IPS-18c (cell line): ENCODE results near the gene NKX3-2.
"Not testable (repeated sequence)": the region's sequence is repeated elsewhere in the genome, so short reads cannot be mapped to it uniquely, and the experiment has no call there.

Source experiments
- H3K4me3 ChIP-seq: 2 replicates; pipeline ENCODE4 v1.7.0; 2013; ENCODE audit warnings: low read depth, mild to moderate bottlenecking, low read length, moderate library complexity; ENCODE audit not compliant: insufficient read depth
- H3K9me3 ChIP-seq: one replicate; pipeline ENCODE4 v1.6.1; 2013; ENCODE audit warnings: mild to moderate bottlenecking, low read length, moderate library complexity; ENCODE audit not compliant: control insufficient read depth, insufficient read depth

NKX3-2 gene

DNA sequence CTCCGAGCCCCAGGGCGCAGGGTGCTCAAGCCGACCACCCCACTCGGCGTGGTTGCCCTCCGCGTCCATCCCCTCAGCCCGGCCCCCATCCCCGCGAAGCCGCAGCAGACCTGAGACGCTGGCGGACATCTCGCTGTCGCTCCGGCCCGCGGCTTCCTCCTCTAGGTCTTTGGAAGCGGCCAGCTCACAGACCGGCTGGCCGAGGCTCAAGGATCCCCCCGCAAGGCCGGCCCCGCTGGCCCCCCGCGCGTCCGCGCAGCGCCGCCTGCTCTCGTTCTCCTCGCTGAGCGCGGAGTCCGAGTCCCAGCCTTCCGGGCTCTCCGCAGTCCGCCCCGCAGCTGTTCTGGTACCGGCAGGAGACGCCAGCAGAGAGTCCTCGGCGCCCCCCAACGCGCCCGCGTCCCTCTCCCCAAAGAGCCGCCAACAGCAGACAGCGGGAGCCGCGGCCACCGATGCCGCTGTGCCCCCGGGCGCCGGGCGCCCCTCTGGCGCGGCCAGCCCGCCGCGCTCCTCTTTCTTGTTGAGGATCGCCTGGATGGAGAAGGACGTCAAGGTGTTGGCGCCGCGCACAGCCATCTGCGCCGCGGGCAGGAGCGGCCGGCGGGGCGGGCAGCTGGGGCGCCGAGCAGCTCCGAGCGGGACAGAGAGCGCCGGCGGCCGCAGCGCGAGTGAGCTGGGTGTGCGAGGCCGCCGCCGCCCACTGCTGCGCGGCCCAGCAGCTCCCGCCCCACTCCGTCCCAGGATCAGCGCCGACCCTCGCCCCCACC, at the start of gene NKX3-2:
NKX3-2 (minus strand) TSS at position 670 of the 767 bp plus-strand sequence; CDS start at position 576, 94 bp downstream.
- peak within 1 kb of the TSS; percentile 56 for H3K4me3 ChIP-seq
- no peaks in the 10 kb centered on the region for H3K9me3 ChIP-seq

DNA sequence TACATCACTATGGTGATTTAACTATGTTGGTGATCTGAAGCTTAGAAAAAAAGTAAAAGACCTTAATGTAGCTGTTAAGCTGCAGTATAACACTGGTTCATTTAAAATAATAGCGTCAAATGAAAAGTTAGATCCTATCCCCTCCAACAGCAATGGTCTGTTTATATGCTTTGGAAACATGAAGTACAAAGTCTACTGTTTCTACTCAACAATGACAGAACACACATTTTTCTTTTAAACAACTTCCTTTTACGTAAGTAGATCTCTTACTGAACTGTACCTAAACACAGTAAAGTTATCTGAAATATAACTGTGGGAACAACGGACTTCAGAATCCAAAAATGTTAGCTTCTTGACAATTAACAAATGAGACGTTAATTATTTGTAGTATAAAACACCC, 47.9 kb upstream of the NKX3-2 start:
- no peak overlapping the region for H3K4me3 ChIP-seq
- no peaks in the 10 kb centered on the region for H3K9me3 ChIP-seq

DNA sequence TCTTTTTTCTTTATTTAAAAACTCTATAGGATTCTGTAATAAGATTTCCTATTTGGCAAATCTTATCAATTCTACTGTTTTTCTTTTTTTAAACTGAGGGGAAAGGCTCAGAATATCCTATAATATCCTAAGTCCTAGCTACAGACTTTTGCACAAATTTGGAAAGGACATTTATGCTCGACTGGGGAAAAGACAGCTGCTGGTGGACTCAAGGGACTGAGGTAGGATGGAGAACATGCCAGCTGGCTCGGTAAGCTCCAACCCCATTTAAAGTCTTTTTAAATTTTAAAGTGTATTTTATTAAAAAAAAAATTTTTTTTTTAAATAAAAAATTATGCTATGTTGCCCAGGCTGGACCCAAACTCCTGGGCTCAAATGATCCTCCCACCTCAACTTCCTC, 46.5 kb upstream of the NKX3-2 start:
- Histone ChIP-seq H3K9me3 (no peaks in the 10 kb centered on the region), H3K4me3 (no peak overlapping the region)

DNA sequence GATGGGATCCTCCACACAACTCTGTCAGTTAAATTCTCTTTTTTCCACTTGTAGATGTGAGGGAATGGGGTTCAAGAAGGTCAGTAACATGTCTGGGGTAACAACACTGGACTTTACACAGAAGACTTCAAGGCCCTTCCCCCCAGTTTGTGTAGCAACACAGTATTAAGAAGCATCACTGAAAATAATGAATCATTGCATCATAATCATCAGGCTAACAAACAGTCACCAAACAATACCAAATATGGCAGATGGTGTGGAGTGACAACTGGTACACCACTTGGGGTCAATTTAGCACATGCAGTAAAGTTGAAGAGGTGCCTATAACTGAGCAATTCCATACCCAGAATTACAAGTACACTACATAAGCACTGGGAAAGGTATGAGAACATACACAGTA, 44.6 kb upstream of the NKX3-2 start:
- Histone ChIP-seq H3K4me3 (no peak overlapping the region), H3K9me3 (no peaks in the 10 kb centered on the region)

DNA sequence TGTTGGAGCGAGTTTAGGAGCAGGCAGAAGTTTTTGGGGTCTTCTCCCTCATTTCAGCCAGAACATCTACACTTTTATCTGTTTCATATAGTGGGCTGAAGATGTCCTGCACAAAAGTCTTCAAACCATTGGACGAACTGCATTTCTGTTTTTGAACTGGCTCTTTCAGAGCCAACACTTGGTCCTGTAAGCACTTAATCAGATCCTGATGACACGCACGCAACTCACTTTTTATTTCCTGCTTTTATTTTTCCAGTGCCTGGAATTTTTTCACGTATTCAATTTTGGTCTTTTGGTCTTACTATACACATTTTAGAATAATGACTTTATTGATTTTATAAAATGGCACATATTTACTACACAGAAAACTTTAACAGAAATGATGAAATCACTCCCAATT, 40.2 kb upstream of the NKX3-2 start:
- no peak overlapping the region for H3K4me3 ChIP-seq
- H3K9me3 ChIP-seq, result no peaks in the 10 kb centered on the region

DNA sequence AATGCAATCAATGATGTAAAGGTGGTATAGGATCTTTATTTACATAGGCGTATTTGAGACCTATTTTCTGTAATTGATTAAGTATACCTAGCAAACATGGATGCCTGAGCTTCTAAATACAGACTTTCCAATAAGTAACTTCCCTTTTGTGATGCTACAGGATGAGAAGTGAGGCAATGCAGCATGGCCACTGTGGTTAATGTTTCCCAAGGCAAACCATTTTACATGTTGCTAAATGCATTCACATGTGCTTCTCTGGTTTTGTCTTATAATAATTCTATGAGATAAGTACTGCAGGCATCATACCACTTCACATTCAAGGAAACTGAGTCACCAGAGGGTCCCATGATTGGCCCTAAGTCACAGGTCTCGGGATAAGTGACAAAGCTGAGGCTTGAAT, 35.7 kb upstream of the NKX3-2 start:
- H3K4me3 ChIP-seq, result no peak overlapping the region
- H3K9me3 ChIP-seq, result no peaks in the 10 kb centered on the region

DNA sequence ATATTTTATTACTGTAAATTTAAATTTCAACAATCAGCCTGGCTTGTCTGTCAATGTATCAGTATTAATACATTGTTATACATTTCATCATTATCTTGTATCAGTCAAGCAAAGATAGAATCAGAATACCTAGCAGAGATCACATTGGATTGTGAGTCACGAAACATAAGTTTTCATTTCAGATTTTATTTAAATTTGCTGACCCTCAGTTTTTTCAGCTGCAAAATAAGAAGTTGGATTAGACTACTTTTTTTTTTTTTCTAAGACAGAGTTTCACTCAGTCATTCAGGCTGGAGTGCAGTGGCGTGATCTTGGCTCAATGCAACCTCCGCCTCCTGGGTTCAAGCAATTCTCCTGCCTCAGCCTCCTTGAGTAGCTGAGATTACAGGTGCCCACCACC, 33.4 kb upstream of the NKX3-2 start:
- Histone ChIP-seq H3K9me3 (no peaks in the 10 kb centered on the region), H3K4me3 (no peak overlapping the region)

DNA sequence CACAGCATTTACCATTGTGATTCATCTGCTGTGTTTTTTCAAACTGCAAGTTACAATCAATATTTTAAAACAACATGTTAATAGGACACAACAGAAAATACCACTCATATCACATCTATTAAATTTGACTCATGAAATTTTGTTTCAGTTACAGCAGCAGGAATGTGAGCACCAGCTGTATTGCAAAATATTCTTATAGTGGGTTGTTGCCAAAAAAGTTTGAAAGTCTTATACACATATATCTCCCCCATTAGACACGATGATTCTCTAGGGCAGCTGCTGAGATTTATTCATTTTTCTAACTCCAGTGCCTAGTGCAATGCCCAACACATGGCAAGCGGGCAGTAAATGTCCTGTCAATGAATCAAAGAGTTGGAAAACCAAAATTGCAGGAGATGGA, 26.6 kb upstream of the NKX3-2 start:
- no peak overlapping the region for H3K4me3 ChIP-seq
- no peaks in the 10 kb centered on the region for H3K9me3 ChIP-seq

DNA sequence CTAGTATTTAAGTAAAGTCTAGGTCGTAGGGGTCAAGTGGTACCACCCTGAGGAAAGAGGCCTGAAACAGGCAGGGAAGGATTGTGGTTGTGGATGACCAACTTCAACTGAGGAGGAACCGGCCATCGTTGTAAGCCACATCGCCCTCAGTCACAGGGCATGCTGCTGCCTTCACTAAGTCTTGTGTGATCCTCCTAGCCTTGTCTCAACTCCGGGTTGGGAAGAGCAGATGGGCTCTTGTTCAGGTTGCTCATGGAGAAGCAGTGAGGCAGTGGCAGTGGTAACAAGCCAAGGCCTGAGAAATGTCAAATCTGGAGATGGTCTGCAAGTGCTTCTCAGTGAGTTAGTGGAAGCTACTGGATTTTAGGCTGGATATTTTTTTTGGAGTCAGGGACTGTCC, 22.8 kb upstream of the NKX3-2 start:
- no peaks in the 10 kb centered on the region for H3K9me3 ChIP-seq
- no peak overlapping the region for H3K4me3 ChIP-seq

DNA sequence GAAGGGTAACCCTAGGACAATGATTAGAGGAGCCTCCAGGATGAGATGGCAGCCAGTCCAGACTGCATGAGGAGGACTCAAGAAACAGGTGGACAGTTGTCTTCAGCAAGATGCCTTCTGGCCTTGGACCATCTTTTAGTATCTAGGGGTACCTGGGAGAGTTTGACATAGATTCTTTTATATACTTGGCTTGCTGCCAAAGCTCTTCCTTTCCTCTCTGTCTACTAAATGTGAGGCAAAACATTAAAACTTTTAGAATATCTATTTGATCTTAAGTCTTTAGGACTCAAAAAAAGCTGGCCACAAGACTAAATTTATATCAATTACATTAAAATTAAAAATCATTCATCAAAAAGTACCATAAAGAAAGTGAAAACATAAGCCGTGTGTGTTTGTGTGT, 18.6 kb upstream of the NKX3-2 start:
- H3K4me3 ChIP-seq, result no peak overlapping the region
- H3K9me3 ChIP-seq, result no peaks in the 10 kb centered on the region

DNA sequence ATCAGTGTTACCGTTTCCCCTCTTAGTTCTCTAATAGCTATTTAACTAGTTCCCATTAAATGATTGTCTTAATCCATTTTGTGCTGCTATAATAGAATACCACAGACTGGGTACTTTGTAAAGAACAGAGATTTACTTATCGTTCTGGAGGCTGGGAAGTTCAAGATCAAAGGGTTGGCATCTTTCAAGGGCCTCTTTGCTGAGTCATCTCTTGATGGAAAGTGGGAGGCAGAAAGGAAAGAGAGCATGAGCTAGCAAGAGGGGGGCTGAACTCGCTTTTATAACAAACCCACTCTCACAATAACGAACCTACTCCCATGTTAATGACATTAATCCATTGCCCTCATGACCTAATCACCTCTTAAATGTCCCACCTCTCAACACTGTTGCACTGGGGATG, 17.4 kb upstream of the NKX3-2 start:
- Histone ChIP-seq H3K9me3 (no peaks in the 10 kb centered on the region), H3K4me3 (no peak overlapping the region)

DNA sequence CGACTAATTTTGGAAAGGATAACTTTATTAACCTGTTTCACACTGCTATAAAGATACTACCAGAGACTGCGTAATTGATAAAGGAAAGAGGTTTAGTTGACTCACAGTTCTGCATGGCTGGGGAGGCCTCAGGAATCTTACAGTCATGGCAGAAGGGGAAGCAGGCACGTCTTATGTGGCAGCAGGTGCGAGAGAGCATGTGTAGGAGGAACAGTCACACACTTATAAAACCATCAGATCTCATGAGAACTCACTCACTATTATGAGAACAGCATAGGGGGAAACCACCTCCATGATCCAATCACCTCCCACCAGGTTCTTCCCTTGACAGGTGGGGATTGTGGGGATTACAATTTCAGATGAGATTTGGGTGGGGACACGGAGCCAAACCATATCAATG, 15.8 kb upstream of the NKX3-2 start:
- H3K9me3 ChIP-seq, H3K4me3 ChIP-seq: not testable (repeated sequence)

DNA sequence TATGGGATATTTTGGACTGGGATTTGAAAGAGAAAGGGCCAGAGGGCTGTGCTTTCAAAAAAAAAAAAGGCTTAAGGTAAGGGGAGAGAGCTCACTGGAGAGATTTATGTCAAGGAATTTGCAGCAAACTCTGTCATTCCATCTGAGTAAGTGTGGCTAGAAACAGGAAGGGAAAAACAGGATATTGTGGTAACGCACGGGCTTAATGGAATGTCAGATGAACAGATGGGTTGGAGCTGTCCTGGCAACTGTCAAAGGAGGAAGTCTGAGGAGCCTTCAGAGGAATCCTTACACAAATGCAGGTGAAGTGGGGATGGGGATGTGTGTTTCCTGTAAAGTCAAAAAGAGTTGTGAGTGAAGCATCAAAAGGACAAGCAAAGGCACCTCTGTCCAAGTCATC, 15.1 kb upstream of the NKX3-2 start:
- Histone ChIP-seq H3K4me3 (no peak overlapping the region), H3K9me3 (no peaks in the 10 kb centered on the region)

DNA sequence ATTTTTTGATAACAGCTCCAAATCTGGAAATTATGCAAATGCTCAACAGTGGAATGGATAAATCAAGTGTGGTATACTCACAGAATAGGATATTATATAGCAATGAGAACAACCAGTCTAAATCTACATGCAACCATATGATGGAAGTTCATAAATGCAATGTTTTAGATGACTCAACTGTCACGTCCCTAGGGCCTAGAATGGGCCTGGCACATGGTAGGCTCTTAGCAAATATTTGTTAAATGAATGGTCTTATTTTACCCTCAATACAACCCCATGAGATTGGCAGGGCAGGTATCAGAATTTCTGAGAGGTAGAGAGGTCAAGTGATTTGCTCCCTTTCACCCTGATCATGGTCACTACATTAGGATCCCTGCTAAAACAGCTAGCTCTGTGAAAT, 14.6 kb upstream of the NKX3-2 start:
- Histone ChIP-seq H3K9me3 (no peaks in the 10 kb centered on the region), H3K4me3 (no peak overlapping the region)

DNA sequence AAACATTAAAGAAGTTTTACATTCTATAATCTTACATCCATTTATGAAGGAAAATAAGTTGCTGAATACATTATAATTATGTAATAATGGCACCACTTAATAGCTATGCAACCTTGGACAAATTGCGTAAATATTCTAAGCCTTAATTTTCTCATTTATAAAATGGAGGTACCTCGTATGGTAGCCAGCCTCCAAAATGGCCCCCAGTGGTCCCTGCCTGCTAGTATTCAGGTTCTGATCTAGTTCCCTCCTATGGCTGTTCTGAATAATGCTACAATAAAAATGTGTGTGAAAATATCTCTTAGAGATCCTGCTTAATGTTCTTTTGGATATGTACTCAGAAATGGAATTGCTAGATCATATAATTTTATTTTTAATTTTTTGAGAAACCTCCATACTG, 11.0 kb upstream of the NKX3-2 start:
- Histone ChIP-seq H3K4me3 (no peak overlapping the region), H3K9me3 (no peaks in the 10 kb centered on the region)

DNA sequence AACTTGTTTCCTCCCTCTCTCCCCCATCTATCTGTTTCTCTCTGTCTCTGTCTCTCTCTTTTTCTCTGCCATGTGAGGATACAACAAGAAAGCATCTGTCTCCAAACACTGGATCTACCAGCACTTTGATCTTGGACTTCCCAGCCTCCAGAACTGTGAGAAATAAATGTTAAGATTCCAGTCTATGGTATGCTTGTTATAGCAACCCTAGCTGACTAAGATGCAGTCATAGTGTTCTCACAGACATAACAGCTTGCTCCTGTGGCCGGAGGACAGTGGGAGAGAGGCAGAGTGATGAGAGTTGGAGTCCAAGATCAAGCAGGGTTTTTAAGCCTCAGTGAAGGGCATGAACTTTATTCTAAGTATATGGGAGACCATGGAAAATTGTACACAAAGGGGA, 8.8 kb upstream of the NKX3-2 start:
- no peaks in the 10 kb centered on the region for H3K9me3 ChIP-seq
- no peak overlapping the region for H3K4me3 ChIP-seq

DNA sequence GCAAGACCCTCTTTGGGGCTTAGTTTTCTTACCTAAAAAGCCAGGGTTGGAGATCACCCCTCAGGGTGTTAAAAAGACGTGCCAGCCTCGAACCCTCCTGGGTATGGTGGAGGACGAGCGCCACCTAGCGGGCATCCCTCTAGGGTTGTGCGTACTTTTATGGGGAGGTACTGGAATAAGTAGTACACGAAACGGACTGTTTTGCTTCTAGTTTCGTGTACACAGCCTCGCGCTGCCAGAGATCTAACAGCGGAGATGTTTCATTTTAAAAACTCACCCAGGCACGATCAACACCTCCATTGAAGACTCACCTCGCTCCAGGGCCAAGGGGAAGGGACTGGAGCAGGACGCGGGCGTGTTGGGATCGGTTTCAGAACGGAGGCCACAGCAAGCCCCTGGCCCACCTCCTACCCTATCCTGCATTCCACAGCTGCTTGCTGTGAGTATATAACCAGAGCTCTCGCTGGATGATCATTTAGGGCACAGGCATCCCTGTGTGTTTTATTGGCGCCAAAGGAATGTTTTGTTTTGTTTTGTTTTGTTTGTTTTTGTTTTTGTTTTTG, 4.8 kb upstream of the NKX3-2 start:
- Histone ChIP-seq H3K4me3 (peak overlapping the region; percentile 37; the same call in 1 of the 2 replicates), H3K9me3 (no peaks in the 10 kb centered on the region)

DNA sequence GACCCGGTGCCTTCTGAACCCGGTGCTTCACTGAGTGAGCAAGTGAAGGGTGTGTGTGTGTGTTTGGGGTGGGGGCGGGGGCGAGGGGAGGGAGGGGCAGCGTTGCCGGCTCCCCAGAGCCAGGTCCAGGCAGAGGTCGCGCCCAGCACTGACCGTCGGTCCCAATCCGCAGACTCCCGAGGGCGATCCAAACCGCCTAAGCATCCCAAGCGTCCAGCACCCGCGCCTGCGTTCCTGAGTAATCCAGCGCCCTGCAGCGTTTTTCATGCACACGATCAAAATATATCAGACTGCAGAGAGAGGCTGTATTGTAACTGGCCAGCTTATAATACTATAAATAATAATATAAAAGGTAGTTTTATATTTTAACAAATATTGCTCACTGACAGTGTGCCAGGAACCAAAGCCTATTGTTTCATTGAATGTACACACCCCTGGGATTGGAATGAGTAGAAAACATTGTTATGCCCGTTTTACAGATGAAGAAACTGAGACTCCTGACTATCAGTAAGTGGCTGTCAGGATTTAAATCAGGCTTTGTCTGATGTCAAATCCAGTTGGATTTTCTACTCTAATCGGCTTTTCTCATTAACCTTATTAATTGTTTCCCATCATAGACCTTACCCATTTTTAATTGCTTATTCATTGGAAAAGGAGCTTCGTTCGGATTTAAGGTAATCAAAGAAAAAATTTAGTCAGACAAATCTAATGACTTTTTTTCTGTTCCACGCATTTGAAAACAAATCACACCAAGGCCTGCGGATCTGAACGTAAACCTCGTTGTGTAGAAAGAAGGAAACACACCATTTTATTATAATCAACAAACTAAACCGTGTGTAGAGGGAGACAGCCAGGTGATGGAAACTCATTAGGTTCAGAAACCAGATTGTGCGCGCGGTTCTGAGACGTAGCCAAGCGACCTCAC, 4.0 kb upstream of the NKX3-2 start:
- Histone ChIP-seq H3K4me3 (peak overlapping the region; percentile 60; the same call in 1 of the 2 replicates), H3K9me3 (no peaks in the 10 kb centered on the region)
